GM20000 (cell line): ENCODE data around the gene UBE2E1.
"Not testable (repeated sequence)": the region's sequence is repeated elsewhere in the genome, so short reads cannot be mapped to it uniquely, and the experiment has no call there.

ENCODE experiments used
- DNase-seq: peaks from one replicate; pipeline ENCODE4 v3.0.0; 2012; ENCODE audit warnings: low spot score
- TF ChIP-seq, protein P1 (sequence below): IDR thresholded peaks from 2 replicates; pipeline ENCODE4 v1.5.1; 2012; ENCODE audit warnings: mild to moderate bottlenecking, control low read depth; ENCODE audit errors: extremely low read depth, missing control alignments

Gene UBE2E1

DNA sequence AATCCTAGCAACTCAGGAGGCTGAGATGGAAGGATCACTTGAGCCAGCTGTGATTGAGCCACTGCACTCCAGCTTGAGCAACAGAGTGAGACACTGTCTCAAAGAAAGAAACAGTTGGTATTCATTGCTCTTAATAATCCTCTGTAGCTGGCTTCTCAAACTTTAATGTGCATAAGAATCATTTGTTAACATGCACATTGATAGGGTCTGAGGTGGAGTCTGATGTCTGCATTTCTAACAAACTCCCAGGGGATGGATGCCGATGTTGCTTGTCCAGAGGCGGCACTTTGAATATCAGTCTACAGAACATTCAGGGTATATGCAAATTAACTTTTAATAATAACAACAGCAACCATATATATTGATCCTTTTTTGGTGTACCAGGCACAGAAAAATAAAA, 71.2 kb downstream of the UBE2E1 start:
- no peak for DNase-seq

DNA sequence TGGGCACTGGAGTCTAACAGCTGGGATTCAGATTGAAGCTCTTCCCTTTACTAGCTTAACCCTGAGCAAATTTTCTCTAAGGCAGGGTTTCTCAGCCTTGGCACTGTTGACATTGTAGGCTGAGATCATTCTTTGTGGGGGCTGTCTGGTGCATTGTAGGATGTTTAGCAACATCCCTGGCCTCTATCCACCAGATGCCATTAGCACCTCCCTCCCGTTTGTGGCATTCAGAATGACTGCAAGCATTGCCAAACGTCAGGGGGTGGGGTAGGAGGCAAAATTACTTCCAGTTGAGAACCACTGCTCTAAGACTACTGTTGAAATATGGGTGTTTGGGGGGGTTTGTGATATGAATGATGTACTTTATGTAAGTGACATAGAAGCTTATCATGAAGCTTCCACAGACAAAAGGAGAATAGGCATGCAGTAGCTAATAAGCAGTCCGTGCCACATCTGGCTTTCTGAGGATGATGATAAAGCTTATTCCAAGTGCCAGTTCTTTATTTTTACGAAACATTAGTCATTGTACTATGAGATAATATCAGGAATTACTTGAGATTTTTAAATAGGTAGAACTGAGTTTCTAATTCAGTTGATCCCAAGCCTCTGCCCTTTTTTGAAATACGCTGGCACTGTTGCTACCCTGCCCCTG, 71.7 kb downstream of the UBE2E1 start:
- no peak for DNase-seq
- TF ChIP-seq, protein P1, sequence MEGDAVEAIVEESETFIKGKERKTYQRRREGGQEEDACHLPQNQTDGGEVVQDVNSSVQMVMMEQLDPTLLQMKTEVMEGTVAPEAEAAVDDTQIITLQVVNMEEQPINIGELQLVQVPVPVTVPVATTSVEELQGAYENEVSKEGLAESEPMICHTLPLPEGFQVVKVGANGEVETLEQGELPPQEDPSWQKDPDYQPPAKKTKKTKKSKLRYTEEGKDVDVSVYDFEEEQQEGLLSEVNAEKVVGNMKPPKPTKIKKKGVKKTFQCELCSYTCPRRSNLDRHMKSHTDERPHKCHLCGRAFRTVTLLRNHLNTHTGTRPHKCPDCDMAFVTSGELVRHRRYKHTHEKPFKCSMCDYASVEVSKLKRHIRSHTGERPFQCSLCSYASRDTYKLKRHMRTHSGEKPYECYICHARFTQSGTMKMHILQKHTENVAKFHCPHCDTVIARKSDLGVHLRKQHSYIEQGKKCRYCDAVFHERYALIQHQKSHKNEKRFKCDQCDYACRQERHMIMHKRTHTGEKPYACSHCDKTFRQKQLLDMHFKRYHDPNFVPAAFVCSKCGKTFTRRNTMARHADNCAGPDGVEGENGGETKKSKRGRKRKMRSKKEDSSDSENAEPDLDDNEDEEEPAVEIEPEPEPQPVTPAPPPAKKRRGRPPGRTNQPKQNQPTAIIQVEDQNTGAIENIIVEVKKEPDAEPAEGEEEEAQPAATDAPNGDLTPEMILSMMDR: no peak

More for the DNA sequence above, 71.2 kb downstream of the UBE2E1 start:
- TF ChIP-seq, protein P1: no peak

DNA sequence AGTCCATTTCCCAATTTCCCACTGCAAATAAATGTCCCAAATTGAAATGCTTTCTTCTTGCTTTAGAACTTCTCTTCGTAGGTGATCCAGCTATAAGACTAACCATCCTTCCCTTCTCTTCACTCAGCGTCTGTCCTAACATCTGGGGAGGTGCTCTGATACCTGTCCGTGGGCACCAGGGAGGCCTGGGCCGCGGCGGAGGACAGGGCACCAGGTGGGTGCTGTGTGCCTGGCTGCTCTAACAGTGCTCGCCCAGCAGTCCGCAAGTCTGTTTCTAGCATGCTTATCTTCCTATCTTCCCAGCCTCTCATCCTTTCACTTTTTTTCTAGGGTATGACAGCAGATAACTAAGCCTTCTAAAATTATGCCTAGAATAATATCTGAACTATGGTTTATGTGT, 73.7 kb downstream of the UBE2E1 start:
- DNase-seq: no peak
- TF ChIP-seq, protein P1: no peak

DNA sequence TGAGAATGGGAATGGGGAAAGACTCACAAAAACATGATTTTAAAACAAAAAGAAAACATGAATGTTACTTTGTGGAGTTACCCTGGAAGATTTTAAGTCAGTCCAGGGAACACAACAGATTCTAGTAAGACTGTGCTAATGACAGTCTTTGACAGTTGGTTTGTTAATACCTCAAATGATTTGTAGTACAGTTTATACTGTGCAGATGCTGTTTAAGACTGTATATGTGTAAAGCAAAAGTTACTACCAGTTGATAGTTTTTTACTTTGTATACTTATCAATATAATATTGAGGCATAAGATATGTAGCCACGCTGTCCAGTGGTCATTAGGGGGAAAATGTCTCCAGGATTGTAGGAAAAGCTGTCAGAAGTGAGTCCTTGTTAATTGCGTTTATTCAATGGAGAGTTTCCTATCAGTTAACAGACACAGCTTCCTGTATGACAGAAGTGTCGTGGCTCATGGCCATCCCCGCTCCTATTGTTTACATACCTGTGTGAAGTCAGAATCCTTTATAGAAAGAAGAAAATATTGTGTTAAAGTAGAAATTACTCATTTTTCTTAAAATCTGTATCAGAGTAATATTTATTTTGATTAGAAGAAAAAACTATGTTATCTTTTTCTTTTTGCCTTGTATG, 75.1 kb downstream of the UBE2E1 start:
- DNase-seq: no peak
- TF ChIP-seq, protein P1: no peak

DNA sequence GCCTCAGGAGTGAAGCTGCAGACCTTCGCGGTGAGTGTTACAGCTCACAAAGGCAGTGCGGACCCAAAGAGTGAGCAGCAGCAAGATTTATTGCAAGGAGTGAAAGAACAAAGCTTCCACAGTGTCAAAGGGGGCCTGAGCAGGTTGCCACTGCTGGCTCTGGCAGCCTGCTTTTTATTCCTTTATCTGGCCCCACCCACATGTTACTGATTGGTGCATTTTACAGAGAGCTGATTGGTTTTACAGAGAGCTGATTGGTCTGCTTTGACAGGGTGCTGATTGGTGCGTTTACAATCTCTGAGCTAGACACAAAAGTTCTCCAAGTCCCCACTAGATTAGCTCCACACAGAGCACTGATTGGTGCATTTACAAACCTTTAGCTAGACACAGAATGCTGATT, 76.2 kb downstream of the UBE2E1 start:
- not testable (repeated sequence) for DNase-seq

DNA sequence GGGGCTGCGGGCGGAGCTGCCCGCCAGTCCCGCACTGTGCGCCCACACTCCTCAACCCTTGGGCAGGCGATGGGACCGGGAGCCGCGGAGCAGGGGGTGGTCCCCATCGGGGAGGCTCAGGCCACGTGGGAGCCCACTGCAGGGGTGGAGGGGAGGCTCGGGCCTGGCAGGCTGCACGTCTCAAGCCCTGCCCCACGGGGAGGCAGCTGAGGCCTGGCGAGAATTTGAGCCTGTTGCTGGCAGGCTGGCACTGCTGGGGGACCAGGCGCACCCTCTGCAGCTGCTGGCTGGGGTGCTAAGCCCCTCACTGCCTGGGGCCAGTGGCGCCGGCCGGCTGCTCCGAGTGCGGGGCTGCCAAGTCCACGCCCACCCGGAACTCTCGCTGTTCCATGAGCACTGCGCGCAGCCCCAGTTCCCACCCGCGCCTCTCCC, 76.7 kb downstream of the UBE2E1 start:
- no peak for DNase-seq
- TF ChIP-seq, protein P1: no peak

DNA sequence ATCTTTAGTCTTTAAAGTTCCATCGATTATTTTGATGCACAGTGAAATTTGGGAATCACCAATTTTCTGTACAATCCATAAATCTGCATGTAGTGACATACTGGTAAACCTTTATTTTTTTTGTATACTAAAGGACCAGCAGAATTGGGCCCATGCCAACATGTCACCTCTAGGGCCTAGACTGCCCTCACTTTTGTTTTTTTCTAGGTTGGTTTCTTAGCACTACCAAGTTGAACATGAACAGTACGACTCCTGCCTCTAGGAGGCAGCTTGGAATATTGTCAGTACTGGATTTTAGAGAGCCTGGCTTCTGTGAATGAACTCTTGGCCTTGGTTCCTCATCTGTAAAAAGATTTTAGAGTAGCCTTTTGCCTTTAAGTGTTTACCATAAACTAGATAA, 78.7 kb downstream of the UBE2E1 start:
- TF ChIP-seq, protein P1: no peak
- no peak for DNase-seq

DNA sequence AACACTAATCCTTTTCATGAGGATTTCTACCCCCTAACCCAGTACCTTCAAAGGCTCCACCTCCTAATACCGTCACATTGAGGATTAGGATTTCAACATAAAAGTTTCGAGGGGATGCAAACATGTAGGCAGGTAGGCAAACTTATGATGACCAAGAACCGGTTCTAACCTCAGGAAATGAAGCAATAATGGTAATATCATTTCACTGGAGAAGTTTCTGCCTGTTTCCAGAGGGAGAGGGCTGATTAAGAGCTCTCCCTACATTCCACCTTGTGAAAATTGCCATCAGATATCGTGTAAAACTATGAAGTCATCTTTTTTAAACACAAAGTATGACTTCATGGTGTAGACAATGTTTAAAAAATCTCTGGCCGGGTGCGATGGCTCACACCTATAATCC, 79.5 kb downstream of the UBE2E1 start:
- TF ChIP-seq, protein P1: no peak
- DNase-seq: no peak
